OCI-LY7 (cell line): Measurements from ENCODE around the gene LRCH3. TPM values are rescaled to one million over a fixed set of nuclear protein-coding genes. Genes with fewer than 3 reads are reported as not detected.
A peak's percentile ranks its signal among the peaks of the same experiment; 100 is the strongest.

Experiments used
- BruUV-seq: library from RNA; stranded (reverse); fragments of 400-500 nt; replicated peaks from 2 replicates; lab custom pipeline; 2021; lab: Mats Ljungman, UMichigan
- CTCF ChIA-PET: fragments of 300-600 bp; sonication (Branson Sonifier 250); formaldehyde crosslinking; loops from one replicate; lab custom pipeline; 2022; ENCODE audit warnings: antibody characterized with exemption; ENCODE audit not compliant: unreplicated experiment; lab: Charles Lee
- POLR2A ChIA-PET: fragments of 300-600 bp; sonication (Branson Sonifier 250); formaldehyde crosslinking; loops from one replicate; lab custom pipeline; 2022; ENCODE audit warnings: antibody characterized with exemption; lab: Charles Lee
- DNase-seq: peaks from one replicate; pipeline ENCODE4 v3.0.0-alpha.2; 2015; ENCODE audit warnings: low spot score
- H2AFZ ChIP-seq: fragments of 200-600 bp; sonication (generic), shearing (Covaris generic); 2 replicates; pipeline ENCODE4 v1.6.1; 2014; ENCODE audit warnings: mild to moderate bottlenecking, antibody characterized with exemption, low read length, moderate library complexity
- H3K27ac ChIP-seq: fragments of 200-600 bp; sonication (generic); 2 replicates; pipeline ENCODE4 v1.5.1; 2014; ENCODE audit warnings: mixed run types, low read depth, mild to moderate bottlenecking, moderate library complexity, low read length, inconsistent platforms; ENCODE audit not compliant: poor library complexity, severe bottlenecking
- H3K36me3 ChIP-seq: fragments of 200-600 bp; sonication (generic); 2 replicates; pipeline ENCODE4 v1.6.1; 2014; ENCODE audit warnings: mild to moderate bottlenecking, antibody characterized with exemption, low read length, moderate library complexity, mixed read lengths; ENCODE audit not compliant: insufficient read depth
- H3K4me1 ChIP-seq: fragments of 200-600 bp; sonication (generic); 2 replicates; pipeline ENCODE4 v1.5.1; 2014; ENCODE audit warnings: mild to moderate bottlenecking, low read length; ENCODE audit not compliant: insufficient read depth, poor library complexity, severe bottlenecking
- H3K4me2 ChIP-seq: fragments of 200-600 bp; sonication (generic); 2 replicates; pipeline ENCODE4 v1.6.1; 2014; ENCODE audit warnings: mild to moderate bottlenecking, low read length
- H3K4me3 ChIP-seq: fragments of 200-600 bp; sonication (generic); 2 replicates; pipeline ENCODE4 v1.5.1; 2014; ENCODE audit warnings: mild to moderate bottlenecking, low read depth, low read length; ENCODE audit not compliant: poor library complexity, severe bottlenecking
- H3K79me2 ChIP-seq: fragments of 200-600 bp; sonication (generic); 2 replicates; pipeline ENCODE4 v1.6.1; 2016; ENCODE audit warnings: low read depth, mild to moderate bottlenecking, low read length, moderate library complexity, mixed read lengths; ENCODE audit not compliant: insufficient read depth
- H3K9me2 ChIP-seq: fragments of 200-600 bp; sonication (generic); 2 replicates; pipeline ENCODE4 v1.6.1; 2016; ENCODE audit warnings: mild to moderate bottlenecking, low read length, mixed read lengths; ENCODE audit not compliant: insufficient read depth
- H3K9me3 ChIP-seq: fragments of 200-600 bp; sonication (generic); 2 replicates; pipeline ENCODE4 v1.6.1; 2014; ENCODE audit warnings: mild to moderate bottlenecking, mixed run types, low read length, mixed read lengths
- H4K20me1 ChIP-seq: fragments of 200-600 bp; sonication (generic); 2 replicates; pipeline ENCODE4 v1.6.1; 2014; ENCODE audit warnings: mild to moderate bottlenecking, antibody characterized with exemption, low read length, moderate library complexity, mixed read lengths; ENCODE audit not compliant: insufficient read depth
- EZH2phosphoT487 ChIP-seq: fragments of 200-600 bp; sonication (generic); IDR thresholded peaks from 2 replicates; pipeline ENCODE4 v1.6.1; 2018; ENCODE audit warnings: low read depth, borderline replicate concordance, mild to moderate bottlenecking, mixed run types, antibody characterized with exemption, low read length, moderate library complexity, mixed read lengths
- intact Hi-C: fragments of 100-400 bp; cut with micrococcal nuclease; formaldehyde crosslinking; loops from one replicate; pipeline ENCODE4 v1.10.0; 2022; ENCODE audit not compliant: unreplicated experiment
- total RNA-seq, 2 experiments: library from RNA; depleted of rRNA in 1 of 2; stranded (reverse); fragments of >200 nt in 1 of 2; shearing (Covaris generic) in 1 of 2; gene quantifications; 2 replicates each; pipeline ENCODE4 v1.2.3, GENCODE V29; 2014 to 2022
- TF ChIP-seq, protein P1 (sequence below): fragments of 200-600 bp; sonication (generic); conservative IDR thresholded peaks from 2 replicates; pipeline ENCODE4 v1.5.1; 2014; ENCODE audit warnings: mild to moderate bottlenecking, antibody characterized with exemption, low read length, moderate library complexity, mixed read lengths

Gene LRCH3
- total RNA-seq, 2 experiments from 2014 or later, result 39.0 to 52.6 TPM

DNA sequence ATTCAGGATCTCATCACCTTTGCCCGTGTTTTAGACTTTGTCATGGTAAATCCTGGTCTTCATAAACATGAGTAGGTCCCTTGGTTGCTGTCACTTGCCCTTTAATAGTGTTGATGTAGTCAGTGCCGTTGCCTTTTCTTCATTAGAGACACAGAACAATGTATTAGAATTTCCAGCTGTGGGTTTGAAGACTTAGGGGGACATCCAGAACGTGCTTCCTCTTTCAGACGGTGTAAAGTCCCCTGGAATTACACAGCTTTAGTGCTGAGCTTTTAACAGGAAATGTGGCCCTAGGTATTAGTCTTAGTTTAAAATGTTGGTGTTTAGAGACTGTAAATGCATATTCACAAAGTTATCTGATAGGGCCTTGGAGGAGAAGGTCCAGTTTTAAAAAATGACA is 8.8 kb upstream of the LRCH3 start:
- H3K4me1 ChIP-seq, result peaks cover 20% of the 10 kb centered on the region
- TF ChIP-seq EZH2phosphoT487, result no peak
- TF ChIP-seq, protein P1, sequence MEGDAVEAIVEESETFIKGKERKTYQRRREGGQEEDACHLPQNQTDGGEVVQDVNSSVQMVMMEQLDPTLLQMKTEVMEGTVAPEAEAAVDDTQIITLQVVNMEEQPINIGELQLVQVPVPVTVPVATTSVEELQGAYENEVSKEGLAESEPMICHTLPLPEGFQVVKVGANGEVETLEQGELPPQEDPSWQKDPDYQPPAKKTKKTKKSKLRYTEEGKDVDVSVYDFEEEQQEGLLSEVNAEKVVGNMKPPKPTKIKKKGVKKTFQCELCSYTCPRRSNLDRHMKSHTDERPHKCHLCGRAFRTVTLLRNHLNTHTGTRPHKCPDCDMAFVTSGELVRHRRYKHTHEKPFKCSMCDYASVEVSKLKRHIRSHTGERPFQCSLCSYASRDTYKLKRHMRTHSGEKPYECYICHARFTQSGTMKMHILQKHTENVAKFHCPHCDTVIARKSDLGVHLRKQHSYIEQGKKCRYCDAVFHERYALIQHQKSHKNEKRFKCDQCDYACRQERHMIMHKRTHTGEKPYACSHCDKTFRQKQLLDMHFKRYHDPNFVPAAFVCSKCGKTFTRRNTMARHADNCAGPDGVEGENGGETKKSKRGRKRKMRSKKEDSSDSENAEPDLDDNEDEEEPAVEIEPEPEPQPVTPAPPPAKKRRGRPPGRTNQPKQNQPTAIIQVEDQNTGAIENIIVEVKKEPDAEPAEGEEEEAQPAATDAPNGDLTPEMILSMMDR, result no peak
- intact Hi-C loops, result no loop called here
- ChIA-PET POLR2A (interaction anchor here (0.6 to 1.5 kb wide), 2 partner anchors 9 to 82 kb away, joined by 5 to 8 read pairs; partner anchors contain the start of gene LRCH3), CTCF (no interaction called here)
- peak overlapping the region; percentile 32 for H3K27ac ChIP-seq
- BruUV-seq, result no TSS peak
- H3K4me2 ChIP-seq, result peak overlapping the region; percentile 7; the same call in 1 of the 2 replicates
- H2AFZ ChIP-seq, result no peak overlapping the region
- no peak overlapping the region for H3K4me3 ChIP-seq
- H3K9me2 ChIP-seq, result no peaks in the 10 kb centered on the region
- no peaks in the 10 kb centered on the region for H3K9me3 ChIP-seq
- DNase-seq, result no peak
- no peaks in the 10 kb centered on the region for H4K20me1 ChIP-seq
- no peaks in the 10 kb centered on the region for H3K79me2 ChIP-seq
- peaks cover 55% of the 10 kb centered on the region for H3K36me3 ChIP-seq

DNA sequence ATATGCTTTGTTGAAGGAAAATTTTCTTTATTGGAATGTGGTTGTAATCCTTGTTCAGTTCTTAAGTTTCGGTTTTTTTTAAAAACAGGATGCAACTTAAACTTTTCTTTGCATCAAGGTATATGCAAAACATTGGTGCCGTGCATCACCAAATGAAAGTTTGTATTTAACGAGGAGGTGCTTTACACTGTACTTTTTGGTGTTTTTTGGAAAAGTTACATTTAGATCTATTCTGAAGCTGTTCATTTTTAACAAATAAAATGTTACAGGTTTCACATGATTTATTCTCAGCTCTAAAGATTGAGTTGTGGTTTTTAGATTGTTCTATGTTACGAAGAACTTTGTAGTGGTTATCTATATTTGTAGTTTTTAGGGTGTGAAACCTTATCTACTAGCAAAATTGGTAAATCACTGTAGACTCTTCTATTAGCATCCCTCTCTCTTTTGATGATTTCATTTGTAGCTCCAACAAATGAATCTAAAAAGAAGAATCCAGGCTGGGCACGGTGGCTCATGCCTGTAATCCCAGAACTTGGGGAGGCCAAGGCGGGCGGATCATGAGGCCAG is 7.0 kb upstream of the LRCH3 start:
- POLR2A ChIA-PET, result interaction anchor here (0.6 to 2.2 kb wide), 10 partner anchors 10 to 1333 kb away, joined by 3 to 11 read pairs (median 3); no protein-coding TSS in a partner anchor
- peaks cover 37% of the 10 kb centered on the region for H3K36me3 ChIP-seq

DNA sequence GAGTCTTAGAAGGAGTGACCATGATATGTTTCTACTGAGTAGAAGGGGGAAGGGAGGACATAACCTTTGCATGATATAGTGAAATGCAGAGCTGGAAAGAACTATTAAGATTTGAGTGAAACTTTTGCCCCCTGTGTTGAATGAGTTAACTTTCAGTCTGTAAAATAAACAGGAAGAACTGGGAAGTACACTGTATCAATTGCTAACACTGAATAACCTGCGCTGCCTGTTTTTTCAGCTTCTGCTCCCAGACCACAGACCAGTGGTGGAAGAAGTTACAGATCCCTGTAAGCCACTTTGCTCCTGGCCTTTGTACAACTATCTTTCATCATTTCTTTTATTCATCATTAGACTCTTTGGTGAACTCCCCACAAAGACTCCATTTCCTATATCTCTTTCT is 3.6 kb upstream of the LRCH3 start:
- ChIA-PET CTCF (no interaction called here), POLR2A (interaction anchor here (0.9 to 1.3 kb wide), 3 partner anchors 8 to 17 kb away, joined by 3 read pairs; no protein-coding TSS in a partner anchor)
- H3K4me1 ChIP-seq, result peaks cover 35% of the 10 kb centered on the region
- no peak overlapping the region for H3K27ac ChIP-seq
- no peak overlapping the region for H3K4me3 ChIP-seq
- H3K9me3 ChIP-seq, result no peaks in the 10 kb centered on the region
- H2AFZ ChIP-seq, result no peak overlapping the region
- no peak overlapping the region for H3K4me2 ChIP-seq
- intact Hi-C loops, result no loop called here
- peaks cover 9% of the 10 kb centered on the region; the same call in 1 of the 2 replicates for H3K79me2 ChIP-seq
- peaks cover 12% of the 10 kb centered on the region for H3K36me3 ChIP-seq
- TF ChIP-seq EZH2phosphoT487, result no peak
- TF ChIP-seq, protein P1, result no peak
- H3K9me2 ChIP-seq, result no peaks in the 10 kb centered on the region
- H4K20me1 ChIP-seq, result no peaks in the 10 kb centered on the region
- no TSS peak for BruUV-seq
- DNase-seq, result no peak

More for the DNA sequence above, 7.0 kb upstream of the LRCH3 start:
- H2AFZ ChIP-seq, result no peak overlapping the region
- BruUV-seq, result no TSS peak
- no peak overlapping the region for H3K4me3 ChIP-seq
- peaks cover 20% of the 10 kb centered on the region for H3K4me1 ChIP-seq
- intact Hi-C loops, result no loop called here
- H3K4me2 ChIP-seq, result peak overlapping the region; percentile 25
- no peaks in the 10 kb centered on the region for H3K9me2 ChIP-seq
- no peak overlapping the region for H3K27ac ChIP-seq
- TF ChIP-seq, protein P1, result no peak
- no peak for TF ChIP-seq EZH2phosphoT487
- CTCF ChIA-PET, result no interaction called here
- H4K20me1 ChIP-seq, result no peaks in the 10 kb centered on the region
- no peaks in the 10 kb centered on the region for H3K79me2 ChIP-seq
- no peak for DNase-seq
- H3K9me3 ChIP-seq, result no peaks in the 10 kb centered on the region
